HG03039 (cell line): Measurements from ENCODE around the gene SYNDIG1L.

Experiments
- ATAC-seq: cut with Tn5 transposase; IDR thresholded peaks from one replicate; pipeline ENCODE4 v1.9.1; 2021; ENCODE audit warnings: mild to moderate bottlenecking, moderate library complexity; ENCODE audit not compliant: unreplicated experiment

Gene SYNDIG1L

GRCh38 chr14:74434294-74434693, 8.3 kb upstream of the SYNDIG1L start:
- no peak for ATAC-seq

DNA sequence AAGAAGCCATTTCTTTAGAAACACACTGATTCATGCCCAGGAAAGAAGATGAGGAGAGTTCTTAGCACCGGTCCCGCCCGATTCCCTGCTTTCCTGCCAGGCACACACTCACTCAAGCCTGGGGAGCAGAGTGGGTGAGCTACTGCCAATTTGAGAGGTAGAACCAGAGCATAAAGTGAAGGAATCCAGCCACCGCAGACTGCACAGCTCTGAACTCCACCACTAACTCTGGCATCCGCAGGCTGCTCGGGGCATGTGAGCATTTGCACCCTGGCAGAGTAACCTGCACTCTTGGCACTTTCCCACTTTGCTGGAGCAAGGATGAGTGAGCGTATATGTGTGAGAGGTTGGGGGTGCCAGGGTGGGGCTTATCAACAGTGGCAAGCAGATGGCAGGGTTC, 4.0 kb upstream of the SYNDIG1L start:
- ATAC-seq = no peak

- ATAC-seq = no peak
Observed at GRCh38 chr14:74429221-74429691, 3.2 kb upstream of the SYNDIG1L start.

DNA sequence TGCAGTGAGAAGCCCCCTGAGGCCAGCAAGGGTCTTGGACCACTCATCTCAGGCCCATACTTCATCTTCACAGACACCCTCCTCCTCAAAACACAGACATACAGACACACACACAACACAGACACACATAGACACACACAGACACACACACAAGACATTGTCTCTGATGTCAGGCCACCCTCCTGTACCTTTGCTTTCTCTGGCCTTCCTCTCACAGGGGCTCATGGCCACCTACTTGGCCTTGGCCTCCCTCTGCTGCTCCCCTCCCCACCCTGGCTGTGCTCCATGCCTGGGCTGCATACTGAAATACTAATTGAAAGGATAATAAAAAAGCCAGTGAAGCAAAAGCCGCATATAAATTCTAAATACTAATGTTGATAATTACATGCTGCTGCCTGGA, 1.6 kb upstream of the SYNDIG1L start:
- no peak for ATAC-seq

DNA sequence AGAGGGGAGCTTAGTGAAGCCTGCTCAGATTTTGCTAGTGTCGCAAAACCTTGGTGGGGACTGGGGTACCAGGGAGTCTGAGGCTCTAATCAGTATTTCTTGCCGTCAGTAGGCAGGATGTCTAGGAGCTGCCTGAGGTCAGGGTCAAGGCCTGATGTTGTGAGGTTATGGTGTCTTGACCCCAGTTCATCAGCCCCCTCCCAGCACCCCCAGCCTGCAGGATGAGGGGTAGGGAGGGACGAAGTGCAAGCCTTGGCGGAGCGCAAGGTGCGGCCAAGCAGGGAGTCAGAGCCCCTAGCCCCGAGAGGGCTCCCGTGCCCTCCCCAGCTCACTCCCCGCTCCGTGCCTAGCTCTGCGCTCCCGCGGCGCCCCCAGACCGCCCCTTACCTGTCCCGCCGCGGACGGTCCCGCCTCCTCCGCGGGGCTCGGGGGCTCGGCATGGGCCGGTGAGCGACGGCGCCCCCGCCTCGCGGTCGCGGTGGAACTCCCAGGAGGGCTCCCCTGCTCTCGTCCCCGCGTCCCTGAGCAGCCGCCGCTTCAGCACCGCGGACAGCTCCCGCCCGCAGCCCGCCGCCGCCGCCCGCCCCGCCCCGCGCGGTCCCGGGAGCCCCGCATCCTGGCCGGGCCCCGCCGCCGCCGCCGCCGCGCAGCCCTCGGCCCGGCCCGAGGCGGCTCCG, 347 bp downstream of the SYNDIG1L start:
- no peak for ATAC-seq

DNA sequence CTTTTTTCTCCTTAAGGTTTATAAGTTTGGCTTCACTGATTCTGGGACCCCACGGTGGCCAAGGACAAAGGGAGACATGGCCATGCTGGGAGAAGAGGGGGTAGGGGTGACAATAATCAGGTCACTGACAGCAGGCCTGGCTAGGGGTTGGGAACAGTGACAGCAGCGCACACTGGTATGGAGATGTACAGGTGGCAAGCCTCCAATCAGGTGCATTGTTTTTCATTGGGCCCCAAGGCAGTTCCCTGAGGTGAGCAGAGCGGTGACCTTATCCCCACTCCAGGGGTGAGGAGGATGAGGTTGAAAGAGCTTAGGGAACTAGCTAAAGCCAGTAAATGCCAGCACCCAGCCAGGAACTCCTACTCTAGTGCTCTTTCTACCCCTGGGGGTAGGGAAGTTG, 1.4 kb downstream of the SYNDIG1L start:
- no peak for ATAC-seq

GRCh38 chr14:74423246-74423645, 2.8 kb downstream of the SYNDIG1L start:
- ATAC-seq = no peak

GRCh38 chr14:74421981-74422380, 4.0 kb downstream of the SYNDIG1L start:
- ATAC-seq = no peak

GRCh38 chr14:74419086-74419485, 6.9 kb downstream of the SYNDIG1L start:
- ATAC-seq = no peak

DNA sequence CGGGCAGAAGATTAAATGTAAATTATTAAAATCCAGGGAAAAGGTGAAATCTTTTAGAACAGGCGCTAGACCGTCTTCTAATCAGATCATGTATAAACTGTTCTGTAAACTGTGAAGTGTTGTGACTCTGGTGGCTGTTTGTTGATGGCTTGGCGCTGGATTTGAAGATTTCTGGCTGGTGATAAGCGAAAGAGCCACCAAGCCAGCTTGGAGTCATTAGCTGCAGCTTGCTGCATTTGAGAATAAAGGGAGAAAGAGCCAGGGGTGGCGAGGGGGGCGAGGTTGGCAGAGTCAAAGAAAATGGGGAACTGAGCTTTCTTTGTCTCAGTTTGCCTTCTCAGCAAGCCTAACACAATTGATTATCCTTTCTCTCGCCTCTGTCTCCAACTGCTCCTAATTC, 8.0 kb downstream of the SYNDIG1L start:
- ATAC-seq = no peak

DNA sequence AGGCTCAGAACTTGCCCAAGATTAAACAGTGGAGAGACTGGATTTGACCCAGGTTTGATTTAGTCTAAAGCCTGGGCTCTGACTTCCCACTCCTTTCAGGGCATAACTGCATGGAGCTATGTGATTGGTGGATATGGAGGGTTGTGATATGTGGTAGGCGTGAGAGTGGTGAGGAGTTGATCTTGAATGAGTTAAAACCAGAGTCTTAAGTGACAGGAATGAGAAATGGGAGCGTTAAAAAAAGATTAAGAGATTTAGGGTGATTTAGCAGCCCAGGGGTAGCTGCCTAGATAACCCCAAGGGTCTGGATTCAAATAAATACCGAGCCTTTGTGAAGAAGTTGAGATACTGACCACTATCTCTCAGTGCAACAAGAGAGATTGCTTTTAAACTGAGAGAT, 8.4 kb downstream of the SYNDIG1L start:
- no peak for ATAC-seq

- no peak for ATAC-seq
Observed at GRCh38 chr14:74417201-74417600, 8.8 kb downstream of the SYNDIG1L start.

DNA sequence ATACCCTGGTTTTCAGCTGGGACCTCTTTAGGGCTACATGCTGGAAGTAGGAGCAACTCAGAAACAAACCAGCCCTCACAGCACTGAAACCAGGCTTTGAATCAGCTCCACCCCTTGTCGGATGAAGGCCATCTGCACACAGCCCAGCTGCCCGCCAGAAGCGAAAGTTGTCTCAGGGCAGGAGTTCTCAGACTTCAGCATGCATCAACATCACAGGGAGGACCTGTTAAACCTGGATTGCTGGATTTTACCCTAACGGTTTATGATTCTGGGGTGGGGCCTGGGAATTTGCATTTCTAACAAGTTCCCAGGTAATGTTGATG, 10.9 kb downstream of the SYNDIG1L start:
- no peak for ATAC-seq

- no peak for ATAC-seq
Observed at GRCh38 chr14:74414403-74415114, 11.5 kb downstream of the SYNDIG1L start.

DNA sequence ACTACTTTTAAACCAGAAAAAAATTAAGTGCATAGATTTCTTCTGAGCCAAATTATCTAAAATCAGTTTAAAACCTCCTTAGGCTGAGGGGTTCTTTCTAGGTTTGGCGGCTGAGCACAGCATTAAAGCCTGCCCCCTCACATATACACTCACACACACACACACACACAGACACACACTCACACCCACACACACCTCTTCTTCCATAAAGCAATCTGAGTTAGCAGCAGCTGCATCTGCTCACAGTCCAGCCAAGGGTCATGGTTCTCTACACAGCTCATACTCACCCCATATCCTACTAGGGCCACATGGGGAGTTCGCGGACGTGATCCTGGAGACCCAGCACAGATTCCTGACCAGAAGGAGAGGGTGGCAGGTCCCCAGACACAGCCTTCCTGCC, 12.4 kb downstream of the SYNDIG1L start:
- no peak for ATAC-seq

- no peak for ATAC-seq
Observed at GRCh38 chr14:74412753-74413152, 13.3 kb downstream of the SYNDIG1L start.

DNA sequence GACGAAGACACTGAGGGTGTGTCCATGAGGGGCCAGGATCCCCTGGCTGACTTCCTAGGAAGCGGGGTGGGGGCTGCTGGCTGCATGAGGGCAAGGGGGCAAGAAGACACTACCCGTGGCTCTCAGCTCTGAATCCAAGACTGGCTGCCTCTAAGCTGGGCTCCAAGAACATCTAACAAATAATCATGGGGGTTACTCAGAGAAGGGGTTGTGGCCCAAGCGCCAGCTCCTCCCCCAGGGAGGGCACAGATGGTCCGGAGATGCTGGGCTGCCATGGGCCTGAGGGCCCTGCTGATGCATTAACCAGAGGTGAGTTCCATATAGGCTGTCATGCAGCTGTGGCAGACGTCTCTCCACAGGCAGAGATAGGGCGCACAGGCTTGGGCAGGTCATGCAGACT, 14.3 kb downstream of the SYNDIG1L start:
- no peak for ATAC-seq

DNA sequence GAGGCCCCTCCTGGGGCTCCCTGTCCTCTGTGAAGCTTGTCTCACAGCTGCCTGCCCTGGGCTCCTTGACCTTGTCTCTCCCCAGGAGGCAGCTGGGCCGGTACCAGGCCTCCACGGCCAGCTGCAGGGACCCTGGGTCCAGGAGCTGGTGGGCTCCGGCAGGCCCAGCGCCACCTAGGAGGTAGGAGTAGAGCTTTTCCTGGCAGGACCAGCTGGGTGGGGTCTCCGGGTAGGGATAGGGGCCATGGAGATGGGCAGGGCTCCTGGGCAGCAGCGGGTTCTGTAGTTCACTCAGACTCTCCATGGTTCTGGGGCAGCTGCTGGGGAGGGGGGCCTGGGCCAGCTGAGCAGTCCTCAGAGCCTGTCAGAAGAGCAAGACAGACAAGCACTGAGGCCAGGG, 16.6 kb downstream of the SYNDIG1L start:
- no peak for ATAC-seq

GRCh38 chr14:74408870-74409269, 17.1 kb downstream of the SYNDIG1L start:
- no peak for ATAC-seq

GRCh38 chr14:74407801-74408154, 18.2 kb downstream of the SYNDIG1L start:
- ATAC-seq = no peak

GRCh38 chr14:74407021-74407800, 18.8 kb downstream of the SYNDIG1L start:
- no peak for ATAC-seq

DNA sequence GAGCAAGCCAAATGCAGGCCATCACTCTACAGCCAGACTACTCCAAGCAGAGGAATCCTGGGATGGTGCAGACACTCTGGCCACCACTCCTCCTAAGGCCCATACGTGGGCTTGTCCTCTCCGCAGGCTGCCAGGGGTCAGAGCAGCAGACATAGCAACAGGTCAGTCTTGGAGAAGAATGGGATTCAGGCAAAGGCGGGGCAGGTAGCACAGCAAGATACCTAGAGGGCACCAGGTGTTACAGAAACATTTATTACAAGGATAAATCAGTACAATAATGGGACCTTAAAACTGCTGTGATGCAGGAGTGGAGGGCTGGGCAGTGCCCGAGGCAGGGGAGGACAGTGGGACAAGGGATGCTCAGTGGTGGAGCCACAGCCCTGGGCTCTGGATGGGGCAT, 20.3 kb downstream of the SYNDIG1L start:
- no peak for ATAC-seq
